K562 (cell line): ENCODE results near the gene DYNLT4. TPM values are rescaled to one million over a fixed set of nuclear protein-coding genes. Genes with fewer than 3 reads are reported as not detected.

Experiments used
- BCL6 ChIP-seq: fragments of 250-450 bp; sonication (Bioruptor Pico); IDR thresholded peaks from 2 replicates; pipeline ENCODE4 v1.4.0; 2020
- DPF2 ChIP-seq: fragments of 450-650 bp; IDR thresholded peaks from 2 replicates; pipeline ENCODE4 v1.6.1; 2016
- HINFP ChIP-seq: fragments of 450-650 bp; conservative IDR thresholded peaks from 2 replicates; pipeline ENCODE4 v1.6.1; 2016; ENCODE audit warnings: missing genetic modification characterization, low read depth, mild to moderate bottlenecking, control low read depth, missing compliant biosample characterization
- HMGXB4 ChIP-seq: sonication (generic); formaldehyde crosslinking; IDR thresholded peaks from 2 replicates; pipeline ENCODE4 v1.8.1; 2023; ENCODE audit warnings: mild to moderate bottlenecking, missing genetic modification reagents
- HNRNPUL1 ChIP-seq: fragments of 200-400 bp; formaldehyde crosslinking; IDR thresholded peaks from 2 replicates; pipeline ENCODE4 v1.6.1; 2017; ENCODE audit warnings: low read length
- MTF1 ChIP-seq: fragments of 250-450 bp; sonication (Bioruptor Pico); IDR thresholded peaks from 2 replicates; pipeline ENCODE4 v1.9.0; 2021; ENCODE audit warnings: moderate library complexity, mild to moderate bottlenecking, inconsistent platforms, borderline replicate concordance
- RBM25 ChIP-seq: fragments of 200-400 bp; formaldehyde crosslinking; IDR thresholded peaks from 2 replicates; pipeline ENCODE4 v1.6.1; 2018; ENCODE audit warnings: low read length, low read depth, moderate library complexity; ENCODE audit not compliant: severe bottlenecking
- SFPQ ChIP-seq: fragments of 200-400 bp; formaldehyde crosslinking; IDR thresholded peaks from 2 replicates; pipeline ENCODE4 v1.6.1; 2017; ENCODE audit warnings: mild to moderate bottlenecking, low read depth, low read length, moderate library complexity
- TOE1 ChIP-seq, 2 experiments: fragments of 450-650 bp in 1 of 2; sonication (generic) in 1 of 2; formaldehyde crosslinking in 1 of 2; IDR thresholded peaks; 2 replicates each; pipeline versions ENCODE4 v1.7.1 to v1.8.0; 2016 to 2022; ENCODE audit warnings: borderline replicate concordance in 2 of 2, mild to moderate bottlenecking in 2 of 2, antibody characterized with exemption in 1 of 2, inconsistent platforms in 1 of 2, low read depth in 1 of 2, missing genetic modification reagents in 1 of 2, moderate library complexity in 1 of 2
- YBX1 ChIP-seq: fragments of 450-650 bp; IDR thresholded peaks from 2 replicates; pipeline ENCODE4 v1.7.1; 2016; ENCODE audit warnings: mild to moderate bottlenecking
- ZBTB12 ChIP-seq: fragments of 250-450 bp; sonication (Bioruptor Pico); IDR thresholded peaks from 2 replicates; pipeline ENCODE4 v1.4.0; 2020
- ZNF143 ChIP-seq: sonication (generic); formaldehyde crosslinking; IDR thresholded peaks from 2 replicates; pipeline ENCODE4 v1.9.0; 2022; ENCODE audit warnings: mild to moderate bottlenecking, missing genetic modification reagents
- ZNF586 ChIP-seq: fragments of 450-650 bp; formaldehyde crosslinking; conservative IDR thresholded peaks from 2 replicates; pipeline ENCODE4 v1.4.0; 2020; ENCODE audit warnings: mild to moderate bottlenecking, moderate library complexity
- ZNF609 ChIP-seq: sonication (generic); formaldehyde crosslinking; IDR thresholded peaks from 2 replicates; pipeline ENCODE4 v1.8.1; 2023; ENCODE audit warnings: missing genetic modification reagents, mild to moderate bottlenecking, borderline replicate concordance
- polyA plus RNA-seq, 8 experiments: library from polyadenylated mRNA; depleted of rRNA in 4 of 8; stranded (reverse) in 5 of 8; unstranded in 3 of 8; fragments of >200 nt; fragmentation: Nextera tagmentation in 2 of 8; fragmentation: Illumina TruSeq in 1 of 8; extraction: Ambion mirVana in 2 of 8; extraction: Trizol in 1 of 8; gene quantifications; 2 replicates each; pipeline versions ENCODE4 v1.2.1 to v1.2.3, GENCODE V29; 2011 to 2014; ENCODE audit warnings: inconsistent platforms in 1 of 8, missing spikeins in 1 of 8
- total RNA-seq, 7 experiments: library from RNA; depleted of rRNA in 6 of 7; stranded (reverse); fragments of >200 nt in 6 of 7; fragmentation: Illumina TruSeq in 2 of 7; extraction: Trizol in 2 of 7; gene quantifications; 2 replicates each; pipeline versions ENCODE4 v1.2.1 to v1.2.3, GENCODE V29; 2011 to 2021; ENCODE audit warnings: low replicate concordance in 1 of 7

DYNLT4 gene
- total and polyA plus RNA-seq, 9 of the 15 experiments (the other 6 are each of a cell fraction or from before 2014, with no cell fraction given): 0.29 to 0.73 TPM; not detected in 7

GRCh38 chr1:44808063-44808937 lies 1.1 kb upstream of the DYNLT4 start, which contains the start of gene BTBD19 (continued):
- no peak for TF ChIP-seq ZNF609 (CRISPR knock-in tag)
- TF ChIP-seq YBX1: no peak
- TF ChIP-seq TOE1 (IDR thresholded peaks at IDR 0.05; ENCODE audit: borderline replicate concordance): no peak
- TF ChIP-seq TOE1 (CRISPR knock-in tag; IDR thresholded peaks at IDR 0.05; ENCODE audit: borderline replicate concordance, low read depth): no peak
- no peak for TF ChIP-seq ZNF143 (CRISPR knock-in tag)
- no peak for TF ChIP-seq HINFP (tag)
- TF ChIP-seq BCL6 (CRISPR knock-in tag): no peak
- TF ChIP-seq HNRNPUL1: no peak
- no peak for TF ChIP-seq DPF2
- TF ChIP-seq SFPQ: no peak
- TF ChIP-seq RBM25: no peak
- peak; percentile 25; the same call in 1 of the 2 replicates for TF ChIP-seq MTF1 (CRISPR knock-in tag)
- TF ChIP-seq ZBTB12 (CRISPR knock-in tag): no peak
- 0 out of 2 replicates have a peak, but pooled peaks have one; percentile 23 for TF ChIP-seq ZNF586 (CRISPR knock-in tag)
- TF ChIP-seq HMGXB4 (CRISPR knock-in tag): no peak
